Measurements from ENCODE around the gene VWF.
"Not testable (repeated sequence)": the region's sequence is repeated elsewhere in the genome, so short reads cannot be mapped to it uniquely, and the experiment has no call there.

Gene VWF

DNA sequence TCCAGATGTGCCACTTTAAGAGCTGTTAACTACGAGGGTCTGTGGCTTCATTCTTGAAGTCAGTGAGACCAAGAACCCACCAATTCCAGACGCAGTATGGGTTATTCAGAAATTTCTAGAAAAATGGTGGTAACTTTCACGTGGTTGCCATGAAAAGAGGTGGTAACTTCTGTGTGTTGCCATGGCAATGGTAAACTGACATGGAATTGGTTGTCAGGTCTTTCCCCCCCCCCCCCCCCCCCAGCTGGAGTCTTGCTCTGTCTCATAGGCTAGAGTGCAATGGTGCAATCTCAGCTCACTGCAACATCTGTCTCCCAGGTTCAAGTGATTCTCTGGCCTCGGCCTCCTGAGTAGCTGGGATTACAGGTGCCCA lies 18.8 kb upstream of the VWF start:
- no peak for DNase-seq

DNA sequence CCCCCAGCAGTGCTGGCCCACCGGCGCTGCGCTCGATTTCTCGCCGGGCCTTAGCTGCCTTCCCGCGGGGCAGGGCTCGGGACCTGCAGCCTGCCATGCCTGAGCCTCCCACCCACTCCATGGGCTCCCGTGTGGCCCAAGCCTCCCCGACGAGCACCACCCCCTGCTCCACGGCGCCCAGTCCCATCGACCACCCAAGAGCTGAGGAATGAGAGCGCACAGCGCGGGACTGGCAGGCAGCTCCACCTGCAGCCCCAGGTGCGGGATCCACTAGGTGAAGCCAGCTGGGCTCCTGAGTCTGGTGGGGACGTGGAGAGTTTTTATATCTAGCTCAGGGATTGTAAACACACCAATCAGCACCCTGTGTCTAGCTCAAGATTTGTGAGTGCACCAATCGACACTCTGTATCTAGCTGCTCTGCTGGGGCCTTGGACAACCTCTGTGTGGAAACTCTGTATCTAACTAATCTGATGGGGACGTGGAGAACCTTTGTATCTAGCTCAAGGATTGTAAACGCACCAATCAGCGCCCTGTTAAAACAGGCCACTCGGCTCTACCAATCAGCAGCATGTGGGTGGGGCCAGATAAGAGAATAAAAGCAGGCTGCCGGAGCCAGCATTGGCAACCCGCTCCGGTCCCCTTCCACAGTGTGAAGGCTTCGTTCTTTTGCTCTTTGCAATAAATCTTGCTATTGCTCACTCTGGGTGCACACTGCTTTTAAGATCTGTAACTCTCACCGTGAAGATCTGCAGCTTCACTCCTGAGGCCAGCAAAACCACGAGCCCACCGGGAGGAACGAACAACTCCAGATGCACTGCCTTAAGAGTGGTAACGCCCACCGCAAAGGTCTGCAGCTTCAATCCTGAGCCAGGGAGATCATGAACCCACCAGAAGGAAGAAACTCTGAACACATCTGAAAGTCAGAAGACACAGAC lies 18.2 kb upstream of the VWF start:
- not testable (repeated sequence) for DNase-seq

DNA sequence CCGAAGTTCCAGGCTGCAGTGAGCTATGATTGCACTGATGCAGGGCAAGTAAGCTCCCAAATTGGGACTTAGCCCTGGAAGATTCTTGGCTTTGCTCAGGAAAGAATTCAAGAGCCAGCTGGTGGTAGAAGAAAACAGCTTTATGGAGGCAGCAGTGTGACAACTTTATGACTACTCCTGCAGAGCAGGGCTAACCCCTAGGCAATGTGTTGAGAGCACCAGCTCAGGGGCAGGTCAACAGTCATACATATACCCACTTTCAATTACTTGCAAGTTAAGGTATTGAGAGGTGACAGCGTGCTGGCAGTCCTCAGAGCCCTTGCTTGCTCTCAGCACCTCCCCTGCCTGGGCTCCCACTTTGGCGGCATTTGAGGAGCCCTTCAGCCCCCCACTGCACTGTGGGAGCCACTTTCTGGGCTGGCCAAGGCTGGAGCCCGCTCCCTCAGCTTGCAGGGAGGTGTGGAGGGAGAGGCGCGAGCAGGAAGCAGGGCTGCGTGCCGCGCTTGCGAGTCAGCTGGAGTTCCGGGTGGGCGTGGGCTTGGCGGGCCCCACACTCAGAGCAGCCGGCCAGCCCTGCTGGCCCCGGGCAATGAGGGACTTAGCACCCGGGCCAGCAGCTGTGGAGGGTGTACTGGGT lies 17.4 kb upstream of the VWF start:
- DNase-seq = not testable (repeated sequence)

DNA sequence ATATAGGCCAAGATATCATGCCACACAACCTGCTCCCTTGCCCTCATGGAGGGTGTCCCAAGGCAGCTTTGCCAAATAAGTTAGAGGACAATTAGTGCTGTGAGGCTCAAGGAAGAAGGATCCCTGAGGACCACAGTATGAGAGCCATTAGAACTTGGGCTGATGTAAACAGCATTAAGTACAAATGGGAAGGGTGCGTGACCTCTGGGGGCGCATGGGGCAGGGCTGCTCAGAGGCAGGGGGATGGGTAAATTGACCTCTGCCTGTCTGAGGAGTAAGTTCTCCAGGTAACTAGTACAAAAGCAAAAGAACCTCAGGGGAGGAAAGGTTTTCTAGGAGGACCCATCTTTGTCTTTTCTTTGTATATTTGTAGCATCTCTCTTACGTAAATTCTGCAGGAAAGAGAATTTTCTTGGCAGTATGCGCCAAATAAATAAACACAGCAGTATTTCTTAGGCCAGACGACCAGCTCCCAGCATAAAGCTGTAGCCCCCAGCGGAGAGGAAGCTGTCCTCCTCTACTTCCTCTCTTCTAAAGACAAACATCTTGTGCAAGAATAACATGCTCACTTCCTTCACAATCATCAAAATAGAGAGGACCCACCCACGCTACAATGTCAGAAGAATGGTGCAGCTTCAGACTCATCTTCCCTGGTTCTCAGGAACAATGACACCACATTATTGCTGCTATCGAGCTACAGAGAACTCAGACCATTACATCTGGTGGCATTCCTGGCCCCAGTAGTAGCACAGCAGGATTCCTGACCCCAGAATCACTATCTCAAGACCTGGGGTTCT lies 16.4 kb upstream of the VWF start:
- peak; percentile 44 for DNase-seq

DNA sequence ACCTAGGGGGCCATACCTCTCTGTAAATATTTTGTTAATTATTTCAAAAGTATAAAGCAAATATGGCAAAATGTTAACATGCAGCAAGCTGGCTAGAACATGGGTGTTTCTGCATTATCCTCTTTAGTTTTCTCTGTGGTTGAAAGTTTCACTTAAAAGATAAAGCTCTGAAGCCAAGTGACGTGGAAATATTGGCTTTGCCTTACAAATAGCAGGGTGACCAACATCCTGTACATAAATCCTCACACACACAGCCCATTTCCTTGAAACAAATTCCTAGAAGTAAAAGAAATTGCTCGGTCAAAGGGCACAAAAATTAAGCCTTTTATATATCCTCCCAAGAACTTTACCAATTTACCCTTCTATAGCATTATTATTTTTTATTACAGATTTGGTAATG lies 10.6 kb upstream of the VWF start:
- DNase-seq = no peak

DNA sequence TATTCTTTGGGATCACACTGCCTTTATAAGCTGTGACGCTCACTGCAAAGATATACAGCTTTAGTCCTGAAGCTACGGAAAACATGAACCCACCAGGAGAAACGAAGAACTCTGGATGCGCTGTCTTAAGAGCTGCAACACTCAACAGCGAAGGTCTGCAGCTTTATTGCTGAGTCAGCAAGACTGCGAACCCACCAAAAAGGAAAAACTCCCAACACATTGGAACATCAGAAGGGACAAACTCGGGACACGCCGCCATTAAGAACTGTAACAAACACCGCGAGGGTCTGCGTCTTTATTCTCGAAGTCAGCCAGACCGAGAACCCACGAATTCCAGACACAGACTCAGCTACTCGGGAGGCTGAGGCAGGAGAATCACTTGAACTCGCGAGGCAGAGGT lies 9.2 kb upstream of the VWF start:
- DNase-seq = no peak

DNA sequence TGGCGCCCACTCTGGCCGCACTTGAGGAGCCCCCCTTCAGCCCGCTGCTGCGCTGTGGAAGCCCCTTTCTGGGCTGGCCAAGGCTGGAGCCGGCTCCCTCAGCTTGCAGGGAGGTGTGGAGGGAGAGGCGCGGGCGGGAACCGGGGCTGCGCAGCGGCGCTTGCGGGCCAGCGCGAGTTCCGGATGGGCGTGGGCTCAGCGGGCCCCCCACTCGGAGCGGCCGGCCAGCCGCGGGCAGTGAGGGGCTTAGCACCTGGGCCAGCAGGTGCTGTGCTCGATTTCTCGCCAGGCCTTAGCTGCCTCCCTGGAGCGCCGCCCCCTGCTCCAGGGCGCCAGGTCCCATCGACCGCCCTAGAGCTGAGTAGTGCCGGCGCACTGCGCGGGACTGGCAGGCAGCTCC lies 8.0 kb upstream of the VWF start:
- no peak for DNase-seq

DNA sequence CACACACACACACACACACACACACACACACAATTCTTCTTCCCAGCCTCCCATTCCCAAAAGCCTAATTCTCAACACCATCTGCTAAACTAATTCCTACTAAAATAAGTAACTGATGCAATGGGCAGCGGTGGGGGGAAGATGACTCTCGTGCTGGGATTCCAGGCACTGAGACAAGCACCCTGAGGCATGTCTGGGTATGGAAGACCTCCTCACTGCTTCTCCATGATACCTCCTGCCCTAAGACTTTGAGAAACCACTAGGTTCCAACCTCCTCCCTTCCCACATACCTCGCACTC lies 789 bp upstream of the VWF start:
- no peak for DNase-seq

DNA sequence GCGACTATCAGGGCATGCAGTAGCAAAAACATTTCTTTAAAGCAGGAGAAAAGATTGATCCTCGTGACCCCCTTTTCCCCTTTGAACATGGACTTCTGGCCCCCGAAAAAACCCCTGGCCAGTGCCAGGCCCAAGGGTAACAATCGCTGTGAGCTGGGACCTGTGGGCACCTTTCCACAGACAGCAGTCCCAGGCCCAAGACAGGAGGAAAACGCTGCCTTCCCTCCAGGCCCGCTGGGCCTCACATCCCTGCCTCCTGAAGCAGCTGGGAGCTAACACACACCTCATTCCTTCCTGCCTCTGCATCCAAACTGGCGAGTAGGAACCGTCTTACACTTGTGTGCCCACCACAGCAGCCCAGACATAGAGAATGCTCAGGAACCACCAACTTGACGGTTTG lies 1.2 kb downstream of the VWF start:
- no peak for DNase-seq

DNA sequence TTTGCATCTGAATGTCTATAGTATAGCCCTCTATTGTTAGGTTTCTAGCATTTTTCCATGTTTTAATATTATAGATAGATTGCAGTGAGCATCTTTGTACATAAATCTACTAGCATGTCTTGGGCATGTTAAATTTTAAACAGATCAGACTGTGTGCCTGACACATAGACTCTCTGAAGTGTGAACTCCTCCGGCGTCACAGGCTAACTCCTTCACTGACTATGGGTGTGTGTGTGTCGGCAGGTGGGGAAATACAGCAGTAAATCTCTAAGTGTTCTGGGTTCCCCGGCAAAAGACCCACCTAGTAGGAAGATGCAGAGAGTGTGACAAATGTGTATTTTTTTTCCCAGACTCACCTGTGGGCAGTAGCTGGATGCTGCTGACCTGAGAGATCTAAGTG lies 2.3 kb downstream of the VWF start:
- DNase-seq = no peak

DNA sequence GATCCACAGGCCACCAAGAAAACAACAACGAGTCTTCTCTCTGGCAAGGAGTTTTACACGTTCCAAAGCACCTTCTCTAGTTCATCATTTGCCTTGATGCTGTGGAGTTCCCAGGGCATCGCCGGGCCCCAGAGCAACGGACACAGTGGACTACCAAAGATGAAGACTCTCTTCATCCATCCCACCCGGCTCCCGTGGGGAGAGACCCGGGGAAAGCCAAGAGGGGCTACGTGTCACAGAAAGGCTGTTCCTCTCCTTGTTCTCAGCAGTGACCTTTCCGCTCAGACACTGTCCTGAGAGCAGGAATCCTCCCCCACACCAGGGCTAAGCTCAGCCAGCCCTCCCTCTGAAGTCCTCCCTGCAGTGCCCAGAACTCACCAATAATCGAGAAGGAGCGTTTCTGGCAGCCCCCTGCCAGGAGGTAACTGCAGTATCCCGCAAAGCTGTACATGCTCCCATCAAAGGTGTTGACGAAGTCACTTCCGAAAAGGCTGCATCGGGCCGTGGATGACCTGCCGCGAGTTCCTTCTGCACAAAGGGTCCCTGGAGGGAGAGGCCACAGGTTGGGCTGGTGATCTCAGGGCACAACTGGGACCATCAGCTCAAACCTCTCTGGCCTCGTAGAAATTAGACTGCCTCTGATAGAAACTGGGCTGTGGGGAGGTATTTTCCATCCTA lies 3.5 kb downstream of the VWF start:
- no peak for DNase-seq

DNA sequence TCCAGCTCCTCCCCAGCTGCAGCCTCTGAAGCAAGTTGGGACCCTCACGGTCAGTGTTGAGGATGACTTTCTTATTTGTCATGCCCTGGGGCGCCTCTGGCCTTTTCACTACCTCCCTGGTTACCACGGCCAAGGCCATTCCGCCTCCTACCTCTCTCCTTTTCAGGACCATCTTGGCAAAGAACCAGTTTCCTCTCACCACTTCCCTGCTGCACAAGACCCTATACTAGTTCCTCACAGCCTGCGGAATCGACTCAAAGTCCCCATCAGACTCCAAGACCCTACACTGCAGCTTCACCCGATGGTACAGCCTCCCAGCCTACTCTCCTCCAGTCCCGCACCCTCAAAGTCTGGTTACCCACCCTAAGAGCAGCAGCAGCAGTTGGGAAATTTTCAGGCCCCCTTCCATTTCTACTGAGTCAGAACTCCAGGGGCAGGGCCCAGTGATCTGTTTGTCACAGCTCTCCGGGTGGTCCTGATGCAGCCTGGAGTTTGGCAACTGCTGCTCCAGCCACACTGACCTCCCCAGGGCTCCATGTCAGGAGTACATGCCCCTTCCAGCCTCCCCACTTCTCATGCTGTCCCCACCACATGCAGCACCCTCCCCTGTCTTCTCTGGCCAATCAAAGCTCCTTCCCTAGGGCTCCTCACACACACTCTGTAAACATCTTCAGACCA lies 5.4 kb downstream of the VWF start:
- DNase-seq = no peak

DNA sequence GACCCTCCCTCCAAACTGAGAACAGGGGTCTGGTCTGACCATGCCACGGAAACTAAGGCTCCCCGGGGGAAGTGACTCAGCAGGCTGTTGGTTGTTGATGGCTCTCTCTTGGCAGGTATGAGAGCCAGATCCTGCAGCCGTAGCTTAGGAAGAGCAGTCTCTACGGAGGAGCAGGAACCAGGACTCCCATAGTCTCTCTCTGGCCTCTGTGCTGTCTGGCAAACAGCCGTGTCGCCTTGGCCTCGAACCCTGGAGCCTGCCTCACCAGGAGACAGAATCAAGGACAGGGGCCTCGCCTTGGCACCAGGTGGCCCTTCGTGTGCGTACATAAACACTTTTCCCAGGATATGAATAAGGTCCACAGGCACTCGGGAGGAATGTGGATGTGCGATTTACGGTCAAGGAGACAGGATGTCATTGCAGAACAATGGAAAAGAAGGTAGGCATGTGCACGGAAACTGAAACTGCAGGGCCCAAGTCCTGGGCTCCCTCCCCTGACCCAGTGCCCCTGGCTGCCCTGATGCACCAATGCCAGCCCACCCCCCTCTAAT lies 7.9 kb downstream of the VWF start:
- DNase-seq = no peak

DNA sequence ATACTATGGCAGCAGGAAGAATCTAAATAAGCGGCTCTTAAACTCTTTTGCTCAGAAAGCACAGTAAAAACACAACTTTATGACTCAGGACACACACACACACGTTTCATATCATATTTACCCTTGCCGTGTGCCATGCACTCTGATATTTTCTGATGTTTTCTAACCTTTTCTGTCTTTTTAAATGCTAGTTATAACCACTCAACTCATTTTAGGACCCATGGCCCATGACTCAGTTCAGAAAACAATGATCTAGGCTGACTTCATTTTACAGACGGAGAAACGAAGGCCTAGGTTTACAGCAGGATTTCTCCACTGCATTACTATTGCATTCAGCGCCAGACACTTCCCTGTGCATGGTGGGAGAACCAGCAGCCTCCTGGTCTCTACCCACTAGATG lies 9.1 kb downstream of the VWF start:
- no peak for DNase-seq

DNA sequence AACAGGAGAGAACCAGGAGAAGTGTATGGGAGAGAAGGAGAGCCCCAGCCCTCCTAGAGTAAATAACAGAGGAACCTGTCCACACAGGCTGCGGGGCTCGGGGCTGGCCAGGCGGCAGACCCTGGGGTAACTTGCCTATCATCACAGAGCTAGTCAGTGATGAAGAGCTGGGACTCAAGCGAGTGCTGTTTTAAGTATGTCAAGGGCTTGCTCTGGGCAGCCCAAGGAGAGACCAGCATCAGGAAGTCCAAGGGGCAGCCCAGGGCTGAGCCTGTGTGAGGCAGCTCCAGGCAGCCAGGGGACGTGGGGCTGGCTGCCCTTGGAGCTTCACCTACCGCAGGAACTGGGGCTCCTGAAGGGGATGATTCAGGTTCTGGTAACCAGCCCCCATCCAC lies 10.0 kb downstream of the VWF start:
- no peak for DNase-seq

DNA sequence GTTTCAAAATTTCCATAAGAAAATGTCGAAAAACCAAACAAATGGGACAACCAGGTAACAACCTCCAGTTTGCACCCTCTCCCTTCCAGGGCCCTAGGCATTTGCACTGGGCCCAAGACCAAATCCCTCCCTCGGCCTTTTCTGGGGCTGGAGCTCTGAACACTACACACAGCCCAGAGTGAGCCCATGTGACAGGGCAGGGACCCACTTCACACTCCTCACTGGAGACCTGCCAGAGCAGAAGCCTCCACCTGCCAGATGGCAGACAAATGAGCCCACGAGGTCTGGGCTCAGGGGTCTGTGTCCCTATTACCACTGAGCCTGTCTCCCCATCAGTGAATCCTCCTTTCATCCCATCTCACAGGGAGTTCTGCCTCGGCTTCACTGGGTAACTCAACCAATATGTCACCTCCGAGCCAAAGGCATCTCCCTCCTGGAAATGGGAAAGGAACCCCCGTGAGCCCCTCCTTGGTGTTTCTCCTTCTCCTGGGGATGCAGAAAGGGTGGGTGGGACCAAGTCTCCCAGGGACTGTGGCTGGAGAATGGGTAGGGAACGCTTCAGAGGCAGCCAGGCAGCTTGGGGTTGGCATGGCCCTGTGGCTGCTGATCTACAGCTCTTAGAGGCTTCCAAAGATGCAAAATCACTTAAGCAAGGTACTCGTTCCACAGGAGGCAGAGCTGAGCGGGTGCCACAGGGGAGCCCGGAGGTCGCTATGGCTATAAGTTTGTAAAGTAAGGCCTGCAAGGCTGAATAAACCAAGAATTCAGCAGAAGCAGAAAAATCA lies 10.6 kb downstream of the VWF start:
- DNase-seq = no peak

DNA sequence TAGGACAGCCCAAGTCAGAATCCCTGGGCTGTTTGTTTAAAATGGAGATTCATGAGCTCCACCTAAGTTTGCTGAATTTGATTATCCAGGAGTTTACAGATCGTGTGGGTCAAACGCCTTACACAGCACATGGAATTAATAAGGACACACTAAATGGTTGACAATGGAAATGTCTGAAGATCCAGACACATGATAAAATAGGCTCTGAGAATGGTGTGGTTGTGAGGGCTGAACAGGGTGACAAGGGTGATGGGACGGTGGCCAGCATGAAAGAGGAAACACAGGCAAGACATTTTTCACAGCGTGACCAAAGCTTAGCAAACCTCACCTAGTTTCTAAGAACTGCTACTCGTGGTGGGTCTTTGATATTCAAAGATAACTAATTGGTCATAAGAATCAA lies 12.5 kb downstream of the VWF start:
- no peak for DNase-seq

DNA sequence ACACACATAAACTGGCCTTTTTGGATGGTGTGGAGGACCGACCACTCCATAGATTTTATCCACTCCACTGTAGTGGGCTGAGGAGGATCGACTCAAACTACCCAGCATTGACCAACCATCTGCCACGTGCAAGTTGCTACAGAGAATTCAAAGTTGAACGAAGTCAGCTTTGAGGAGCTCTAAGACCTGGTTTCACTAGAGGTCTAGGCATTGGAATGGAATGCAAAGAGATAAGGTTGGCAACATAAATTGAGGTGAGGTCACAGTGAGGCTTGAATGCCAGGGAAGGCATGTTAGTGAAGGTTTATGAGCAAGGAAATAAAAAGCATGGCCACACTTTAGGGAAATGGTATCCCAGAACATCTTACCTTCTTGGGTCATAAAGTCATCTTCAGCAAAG lies 14.5 kb downstream of the VWF start:
- no peak for DNase-seq

DNA sequence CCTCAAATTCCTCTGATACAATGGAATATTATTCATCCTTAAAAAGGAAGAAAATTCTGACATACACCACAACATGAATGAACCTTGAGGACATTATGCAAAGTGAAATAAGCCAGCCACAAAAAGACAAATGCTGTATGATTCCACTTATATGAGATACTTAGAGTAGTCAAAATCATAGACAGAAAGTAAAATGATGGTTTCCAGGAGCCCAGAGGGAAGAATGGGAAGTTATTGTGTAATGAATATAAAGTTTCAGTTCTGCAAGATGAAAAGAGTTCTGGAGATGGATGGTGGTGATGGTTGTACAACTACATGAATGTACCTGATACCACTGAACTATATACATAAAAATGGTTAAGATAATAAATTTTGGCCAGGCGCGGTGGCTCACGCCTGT lies 18.3 kb downstream of the VWF start:
- DNase-seq = no peak

DNA sequence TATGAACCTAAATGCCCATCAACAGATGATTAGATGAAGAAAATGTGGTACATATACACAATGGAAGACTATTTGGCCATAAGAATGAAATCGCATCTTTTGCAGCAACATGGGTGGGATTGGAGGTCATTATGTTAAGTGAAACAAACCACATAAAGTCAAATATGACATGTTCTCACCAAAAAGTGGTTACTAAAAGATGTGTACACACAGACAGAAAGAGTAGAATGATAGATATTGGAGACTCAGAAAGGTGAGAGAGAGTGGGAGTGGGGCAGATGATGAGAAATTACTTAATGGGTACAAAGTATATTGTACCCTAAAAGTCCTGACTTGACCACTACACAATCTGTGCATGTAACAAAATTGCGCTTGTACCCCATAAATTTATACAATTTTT lies 19.6 kb downstream of the VWF start:
- no peak for DNase-seq

DNA sequence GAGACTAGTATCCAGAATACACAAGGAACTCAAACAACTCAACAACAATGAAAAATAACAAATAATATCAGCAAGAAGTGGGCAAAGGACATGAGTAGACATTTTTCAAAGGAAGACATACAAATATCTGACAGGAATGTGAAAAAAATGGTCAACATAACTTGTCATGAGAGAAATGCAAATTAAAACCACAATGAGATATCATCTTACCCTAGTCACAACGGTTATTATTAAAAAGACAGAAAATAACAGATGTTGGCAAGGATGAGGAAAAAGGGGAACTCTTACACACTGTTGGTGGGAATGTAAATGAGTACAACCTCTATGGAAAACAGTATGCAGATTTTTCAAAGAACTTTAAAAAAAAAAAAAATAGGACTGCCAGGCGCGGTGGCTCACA lies 20.4 kb downstream of the VWF start:
- no peak for DNase-seq

DNA sequence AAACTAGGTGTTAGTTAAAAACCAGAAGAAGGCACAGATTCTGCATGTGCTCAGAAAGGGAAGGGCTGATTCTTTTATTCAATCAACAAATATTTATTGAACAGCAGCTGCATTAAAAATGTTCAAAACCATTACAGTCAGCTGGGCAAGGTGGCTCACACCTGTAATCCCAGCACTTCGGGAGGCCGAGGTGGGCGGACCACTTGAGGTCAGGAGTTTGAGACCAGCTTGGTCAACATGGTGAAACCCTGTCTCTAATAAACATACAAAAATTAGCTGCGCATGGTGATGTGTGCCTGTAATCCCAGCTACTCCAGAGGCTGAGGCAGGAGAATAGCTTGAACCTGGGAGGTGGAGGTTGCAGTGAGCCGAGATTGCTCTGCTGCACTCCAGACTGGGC lies 22.4 kb downstream of the VWF start:
- not testable (repeated sequence) for DNase-seq

All from stimulated activated CD8-positive, alpha-beta memory T cell treated with anti-CD3 and anti-CD28 coated beads, Interleukin-4, amount 100 ng/mL, for 48 hours (primary cell).